Natural killer cell (primary cell): ENCODE data around the gene OR14A2. TPM values are rescaled to one million over a fixed set of nuclear protein-coding genes. Genes with fewer than 3 reads are reported as not detected.
"Not testable (repeated sequence)": the region's sequence is repeated elsewhere in the genome, so short reads cannot be mapped to it uniquely, and the experiment has no call there.

ENCODE experiments used
- ATAC-seq, 3 donors: fragments of 150-1000 bp in 2 of 3; fragments of 200-7000 bp in 1 of 3; cut with Tn5 transposase; 1 replicate in 1 of 3; 2 replicates in 2 of 3; pipeline ENCODE4 v1.10.0; 2021; ENCODE audit warnings: mild to moderate bottlenecking in 2 of 3, moderate library complexity in 2 of 3
- DNase-seq, 2 donors: peaks; one replicate each; pipeline versions ENCODE4 v3.0.0 to v3.0.0-alpha.2; 2013 to 2021; ENCODE audit warnings: mixed read lengths in 1 of 2
- H3K27ac ChIP-seq: one replicate; pipeline ENCODE4 v1.5.1; 2013; ENCODE audit warnings: mild to moderate bottlenecking, low read length
- H3K27me3 ChIP-seq: one replicate; pipeline ENCODE4 v1.6.1; 2013; ENCODE audit warnings: low read length; ENCODE audit not compliant: control insufficient read depth, insufficient read depth
- H3K36me3 ChIP-seq: one replicate; pipeline ENCODE4 v1.6.1; 2013; ENCODE audit warnings: low read length; ENCODE audit not compliant: control insufficient read depth, insufficient read depth
- H3K4me1 ChIP-seq: one replicate; pipeline ENCODE4 v1.6.1; 2013; ENCODE audit warnings: low read length; ENCODE audit not compliant: control insufficient read depth, insufficient read depth
- H3K4me3 ChIP-seq: one replicate; pipeline ENCODE4 v1.5.1; 2013; ENCODE audit warnings: low read length
- H3K9me3 ChIP-seq: one replicate; pipeline ENCODE4 v1.6.1; 2013; ENCODE audit warnings: low read length; ENCODE audit not compliant: control insufficient read depth, insufficient read depth
- H3K27ac Mint-ChIP-seq, 2 donors: one replicate each; pipeline ENCODE4 v1.8.0; 2022; ENCODE audit warnings: mild to moderate bottlenecking in 2 of 2, mixed read lengths in 2 of 2, moderate library complexity in 1 of 2
- H3K27me3 Mint-ChIP-seq, 2 donors: one replicate each; pipeline ENCODE4 v1.8.0; 2022; ENCODE audit warnings: low read depth in 2 of 2, mixed read lengths in 2 of 2
- H3K36me3 Mint-ChIP-seq: one replicate; pipeline ENCODE4 v1.8.0; 2022; ENCODE audit warnings: mixed read lengths
- H3K4me1 Mint-ChIP-seq, 2 donors: one replicate each; pipeline ENCODE4 v1.8.0; 2022; ENCODE audit warnings: mixed read lengths in 2 of 2
- H3K4me3 Mint-ChIP-seq: one replicate; pipeline ENCODE4 v1.8.0; 2022; ENCODE audit warnings: mild to moderate bottlenecking, moderate library complexity, mixed read lengths
- H3K9me3 Mint-ChIP-seq, 2 donors: one replicate each; pipeline ENCODE4 v1.8.0; 2022; ENCODE audit warnings: mixed read lengths in 2 of 2
- WGBS: methylation state at CpG from one replicate; pipeline ENCODE4 v1.1.7; 2013; ENCODE audit warnings: missing lambda C conversion rate; ENCODE audit not compliant: insufficient coverage; 5-methylcytosine and 5-hydroxymethylcytosine counted together
- intact Hi-C: fragments of 100-400 bp; cut with micrococcal nuclease; formaldehyde crosslinking; loops from one replicate; pipeline ENCODE4 v1.14.2; 2022
- total RNA-seq, 4 donors: library from RNA; stranded (reverse); fragments of 120-200 nt in 1 of 4; gene quantifications; one replicate each; pipeline versions ENCODE4 v1.2.3 to v1.2.4, GENCODE V29; 2013 to 2022
- TF ChIP-seq, protein P1 (sequence below): fragments of 200-600 bp; IDR thresholded peaks from one replicate; pipeline ENCODE4 v1.8.0; 2022; ENCODE audit warnings: antibody characterized with exemption

Gene OR14A2
- total RNA-seq, 3 donors from 2014 or later (not counting 1 experiment from before 2014, with no cell fraction given) = not detected

DNA sequence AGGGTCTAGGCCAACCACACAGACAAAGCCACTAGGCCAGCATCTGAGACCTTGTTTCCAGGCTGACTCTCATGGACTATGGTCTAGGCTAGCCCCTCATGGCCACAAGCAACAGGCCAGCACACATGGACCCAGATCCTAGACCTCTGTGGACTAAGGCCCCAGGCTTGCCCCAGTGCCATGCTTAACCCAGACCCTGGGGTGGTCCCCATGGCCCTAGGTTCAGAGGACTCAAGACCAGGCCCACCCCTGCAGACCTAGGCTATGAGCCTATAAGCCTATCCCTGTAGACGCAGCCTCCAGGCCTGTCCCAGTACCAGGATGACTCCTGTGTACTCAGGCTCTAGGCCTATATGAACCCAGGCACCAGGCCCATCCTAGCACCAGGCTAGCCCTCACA is 1.9 kb upstream of the OR14A2 start:
- peak in 1 of 3 donors; percentile 35 for ATAC-seq
- Histone ChIP-seq H3K4me1 (no peaks in the 10 kb centered on the region), H3K27me3 (no peaks in the 10 kb centered on the region), H3K27ac (no peak overlapping the region), H3K9me3 (peaks cover 4% of the 10 kb centered on the region), H3K4me3 (no peak overlapping the region), H3K36me3 (no peaks in the 10 kb centered on the region)
- H3K27ac Mint-ChIP-seq = no peak overlapping the region
- H3K9me3 Mint-ChIP-seq = peaks cover 8 to 12% of the 10 kb centered on the region in 2 donors
- intact Hi-C loops = no loop called here
- H3K27me3 Mint-ChIP-seq = no peaks in the 10 kb centered on the region
- H3K36me3 Mint-ChIP-seq = peaks cover 6% of the 10 kb centered on the region
- no peaks in the 10 kb centered on the region for H3K4me1 Mint-ChIP-seq
- TF ChIP-seq, protein P1, sequence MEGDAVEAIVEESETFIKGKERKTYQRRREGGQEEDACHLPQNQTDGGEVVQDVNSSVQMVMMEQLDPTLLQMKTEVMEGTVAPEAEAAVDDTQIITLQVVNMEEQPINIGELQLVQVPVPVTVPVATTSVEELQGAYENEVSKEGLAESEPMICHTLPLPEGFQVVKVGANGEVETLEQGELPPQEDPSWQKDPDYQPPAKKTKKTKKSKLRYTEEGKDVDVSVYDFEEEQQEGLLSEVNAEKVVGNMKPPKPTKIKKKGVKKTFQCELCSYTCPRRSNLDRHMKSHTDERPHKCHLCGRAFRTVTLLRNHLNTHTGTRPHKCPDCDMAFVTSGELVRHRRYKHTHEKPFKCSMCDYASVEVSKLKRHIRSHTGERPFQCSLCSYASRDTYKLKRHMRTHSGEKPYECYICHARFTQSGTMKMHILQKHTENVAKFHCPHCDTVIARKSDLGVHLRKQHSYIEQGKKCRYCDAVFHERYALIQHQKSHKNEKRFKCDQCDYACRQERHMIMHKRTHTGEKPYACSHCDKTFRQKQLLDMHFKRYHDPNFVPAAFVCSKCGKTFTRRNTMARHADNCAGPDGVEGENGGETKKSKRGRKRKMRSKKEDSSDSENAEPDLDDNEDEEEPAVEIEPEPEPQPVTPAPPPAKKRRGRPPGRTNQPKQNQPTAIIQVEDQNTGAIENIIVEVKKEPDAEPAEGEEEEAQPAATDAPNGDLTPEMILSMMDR = no peak
- no peak for DNase-seq
- 96% methylated on average over 1 of the region's 1 CpG for WGBS
- H3K4me3 Mint-ChIP-seq = no peak overlapping the region

DNA sequence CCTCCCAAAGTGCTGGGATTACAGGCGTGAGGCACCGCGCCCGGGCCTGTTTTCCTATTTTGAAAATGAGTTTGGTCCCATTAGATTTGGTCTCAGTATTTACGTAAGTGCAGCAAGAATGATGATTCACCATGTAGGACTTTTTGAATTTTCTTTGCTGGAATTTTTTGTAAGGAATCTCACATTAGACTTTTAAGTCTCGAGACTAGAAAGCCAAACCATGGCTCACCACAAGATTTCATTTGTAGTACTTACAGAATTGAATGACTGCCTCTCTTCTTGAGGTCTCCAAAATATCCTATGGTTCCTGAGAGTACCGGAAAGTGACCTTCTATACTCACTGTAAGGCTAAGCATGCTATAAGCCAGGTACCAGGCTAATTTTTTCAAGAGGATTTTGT is 325 bp downstream of the OR14A2 start:
- Mint-ChIP-seq H3K27ac (no peak overlapping the region), H3K27me3 (no peaks in the 10 kb centered on the region), H3K9me3 (peaks cover 8 to 15% of the 10 kb centered on the region in 2 donors), H3K36me3 (peaks cover 6% of the 10 kb centered on the region), H3K4me1 (no peaks in the 10 kb centered on the region), H3K4me3 (no peak overlapping the region)
- 94% methylated on average over 7 of the region's 7 CpGs for WGBS
- no peak overlapping the region for H3K4me3 ChIP-seq
- H3K36me3 ChIP-seq = no peaks in the 10 kb centered on the region
- no peaks in the 10 kb centered on the region for H3K4me1 ChIP-seq
- intact Hi-C loops = no loop called here
- H3K27ac ChIP-seq = no peak overlapping the region
- H3K9me3 ChIP-seq = peaks cover 4% of the 10 kb centered on the region
- TF ChIP-seq, protein P1 = no peak
- ATAC-seq (no peak), DNase-seq (no peak)
- no peaks in the 10 kb centered on the region for H3K27me3 ChIP-seq

DNA sequence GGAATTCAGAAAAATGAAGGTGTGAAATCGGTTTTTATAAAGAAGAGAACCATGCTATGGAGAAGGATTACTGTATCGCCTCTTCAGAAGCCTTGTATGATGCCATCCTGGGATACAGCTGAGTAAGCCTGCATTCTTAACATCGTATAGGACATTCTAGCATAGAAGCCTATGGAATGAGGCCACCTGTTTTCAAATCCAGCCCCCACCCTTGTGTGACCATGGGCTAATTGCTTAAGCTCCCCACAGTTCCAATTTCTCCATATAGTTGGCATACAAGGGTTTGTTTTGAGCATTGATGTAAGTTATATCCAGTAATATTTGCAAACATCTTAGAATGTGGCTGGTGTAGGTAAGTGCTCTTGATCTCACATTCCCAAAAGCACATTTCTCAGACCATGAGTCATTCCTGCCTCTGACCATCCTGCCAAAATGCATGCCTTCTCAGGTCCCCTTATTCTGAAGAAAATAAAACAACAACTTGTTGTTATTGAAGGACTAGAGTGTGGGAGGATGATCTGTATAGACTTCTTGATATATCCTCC is 1.5 kb downstream of the OR14A2 start:
- no peaks in the 10 kb centered on the region for H3K27me3 ChIP-seq
- no peaks in the 10 kb centered on the region for H3K27me3 Mint-ChIP-seq
- intact Hi-C loops = no loop called here

DNA sequence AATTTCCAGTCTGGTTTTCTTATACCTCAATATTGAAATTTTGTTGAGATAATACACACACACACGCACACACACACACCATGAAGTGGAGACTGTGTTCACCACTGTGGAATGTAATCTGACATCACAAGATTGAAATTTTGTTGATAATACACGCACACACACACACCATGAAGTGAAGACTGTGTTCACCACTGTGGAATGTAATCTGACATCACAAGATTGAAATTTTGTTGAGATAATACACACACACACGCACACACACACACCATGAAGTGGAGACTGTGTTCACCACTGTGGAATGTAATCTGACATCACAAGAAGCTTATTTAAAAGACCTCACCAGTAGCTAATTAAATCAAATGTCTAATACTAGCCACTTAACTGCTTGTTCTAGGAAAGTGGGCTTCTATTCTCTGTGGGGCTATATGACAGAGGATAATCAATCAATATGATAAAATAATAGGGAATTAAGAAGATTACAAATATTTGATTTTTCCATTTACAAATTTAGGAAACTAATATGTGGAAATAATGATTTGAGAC is 5.7 kb downstream of the OR14A2 start:
- H3K4me1 Mint-ChIP-seq, H3K4me1 ChIP-seq, H3K4me3 ChIP-seq, H3K27me3 Mint-ChIP-seq, H3K27ac Mint-ChIP-seq, ATAC-seq, DNase-seq, H3K36me3 Mint-ChIP-seq, H3K9me3 ChIP-seq, H3K4me3 Mint-ChIP-seq, H3K36me3 ChIP-seq, H3K27me3 ChIP-seq, H3K27ac ChIP-seq, intact Hi-C loops: not testable (repeated sequence)
- H3K9me3 Mint-ChIP-seq = peaks cover 0 to 10% of the 10 kb centered on the region in 2 donors
- WGBS = 80% methylated on average over 2 of the region's 3 CpGs

More for the DNA sequence above, 1.5 kb downstream of the OR14A2 start:
- H3K9me3 ChIP-seq = peaks cover 4% of the 10 kb centered on the region
- H3K4me1 Mint-ChIP-seq = no peaks in the 10 kb centered on the region
- H3K27ac ChIP-seq = no peak overlapping the region
- H3K4me1 ChIP-seq = no peaks in the 10 kb centered on the region
- no peaks in the 10 kb centered on the region for H3K36me3 ChIP-seq
- H3K27ac Mint-ChIP-seq = no peak overlapping the region
- DNase-seq = no peak
- TF ChIP-seq, protein P1 = no peak
- peaks cover 8 to 13% of the 10 kb centered on the region in 2 donors for H3K9me3 Mint-ChIP-seq
- H3K4me3 ChIP-seq = no peak overlapping the region
- peaks cover under 1% of the 10 kb centered on the region for H3K36me3 Mint-ChIP-seq
- ATAC-seq = no peak
- no peak overlapping the region for H3K4me3 Mint-ChIP-seq
- 89% methylated on average over 3 of the region's 3 CpGs for WGBS
